NT2/D1 (cell line): ENCODE results near the gene ELAVL2.
A peak's percentile ranks its signal among the peaks of the same experiment; 100 is the strongest.

Experiments used
- DNase-seq: peaks from one replicate; pipeline ENCODE4 v3.0.0-alpha.2; 2011; ENCODE audit warnings: low read depth, low spot score
- H3K27me3 ChIP-seq: 2 replicates; pipeline ENCODE4 v1.6.0; 2011; ENCODE audit warnings: mild to moderate bottlenecking; ENCODE audit not compliant: insufficient read length, insufficient read depth
- H3K36me3 ChIP-seq: 2 replicates; pipeline ENCODE4 v1.6.1; 2011; ENCODE audit warnings: mild to moderate bottlenecking, low read length, mixed read lengths; ENCODE audit not compliant: insufficient read depth, insufficient read length
- H3K4me1 ChIP-seq: 2 replicates; pipeline ENCODE4 v1.5.1; 2011; ENCODE audit not compliant: insufficient read depth, insufficient read length
- H3K4me3 ChIP-seq: 2 replicates; pipeline ENCODE4 v1.5.1; 2011; ENCODE audit warnings: low read depth; ENCODE audit not compliant: insufficient read length
- H3K9ac ChIP-seq: 2 replicates; pipeline ENCODE4 v1.6.0; 2011; ENCODE audit warnings: low read depth; ENCODE audit not compliant: insufficient read length
- H3K9me3 ChIP-seq: 2 replicates; pipeline ENCODE4 v1.5.1; 2011; ENCODE audit warnings: mild to moderate bottlenecking, low read length; ENCODE audit not compliant: insufficient read depth
- SUZ12 ChIP-seq: IDR thresholded peaks from 2 replicates; pipeline ENCODE4 v1.6.1; 2011; ENCODE audit not compliant: insufficient read length, insufficient read depth; ENCODE audit errors: extremely low read depth
- YY1 ChIP-seq: IDR thresholded peaks from 2 replicates; pipeline ENCODE4 v1.6.1; 2011; ENCODE audit not compliant: insufficient read length, insufficient read depth
- ZNF274 ChIP-seq: IDR thresholded peaks from 2 replicates; pipeline ENCODE4 v1.6.1; 2011; ENCODE audit warnings: mild to moderate bottlenecking, low read depth, low read length

The ELAVL2 gene

DNA sequence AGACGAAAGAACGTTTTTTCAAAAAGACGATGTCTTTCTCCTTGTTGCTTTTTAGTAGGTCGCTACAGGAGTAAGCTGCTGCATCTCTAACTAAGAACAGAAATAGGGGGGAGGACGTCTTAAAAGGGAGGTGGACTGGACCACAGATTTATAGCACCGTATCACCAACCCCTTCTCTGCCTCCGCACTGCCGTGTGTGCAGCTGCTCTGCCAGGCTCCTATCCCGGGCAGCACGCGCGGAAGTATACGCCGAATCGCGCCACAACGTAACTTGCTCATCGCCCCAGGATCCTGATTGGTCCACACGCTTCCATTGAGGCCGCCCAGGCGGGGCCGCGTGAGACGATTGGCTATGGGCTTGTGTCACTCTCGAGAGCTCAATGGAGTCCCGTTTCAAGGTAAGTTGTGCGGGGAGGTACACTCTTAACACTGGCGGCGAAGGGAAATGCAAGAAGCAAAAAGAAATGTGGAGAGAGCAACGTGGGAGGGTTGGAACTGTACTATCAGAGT lies at the start of gene ELAVL2:
Gene ELAVL2 (minus strand): TSS at position 121 of the 510 bp plus-strand sequence. CDS start 64,006 bp downstream, outside the sequence.
- Histone ChIP-seq H3K4me3 (peak within 1 kb of the TSS; percentile 45), H3K9me3 (no peaks in the 10 kb centered on the region), H3K27me3 (peaks cover 96% of the 10 kb centered on the region), H3K9ac (no peak within 1 kb of the TSS), H3K36me3 (no peaks in the 10 kb centered on the region), H3K4me1 (peaks cover 7% of the 10 kb centered on the region)
- DNase-seq, result peak; percentile 98
- no peak for TF ChIP-seq SUZ12
- peak; percentile 18 for TF ChIP-seq YY1

DNA sequence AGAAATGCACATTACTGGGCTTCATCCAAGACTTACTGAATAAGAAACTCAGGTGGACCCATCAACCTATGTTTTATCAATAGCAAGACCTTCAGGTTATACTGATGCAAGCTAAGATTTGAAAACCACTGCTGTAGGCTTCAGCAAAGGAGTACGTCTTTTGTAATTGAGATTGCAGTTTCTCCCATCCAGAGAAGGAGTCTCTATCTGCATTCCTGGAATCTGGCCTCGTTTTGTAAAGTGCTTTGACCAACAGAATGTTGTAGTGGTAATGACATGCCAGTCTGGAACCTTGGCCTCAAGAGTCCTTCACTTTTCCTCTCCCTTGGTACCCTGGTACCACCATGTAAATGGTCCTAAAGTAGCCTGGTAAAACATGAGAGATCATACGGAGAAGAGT lies 32.2 kb upstream of the ELAVL2 start:
- Histone ChIP-seq H3K27me3 (no peaks in the 10 kb centered on the region), H3K4me3 (no peak overlapping the region), H3K4me1 (no peaks in the 10 kb centered on the region), H3K9ac (no peak overlapping the region), H3K36me3 (no peaks in the 10 kb centered on the region), H3K9me3 (no peaks in the 10 kb centered on the region)
- no peak for DNase-seq
- TF ChIP-seq SUZ12 (no peak), YY1 (no peak), ZNF274 (no peak)

DNA sequence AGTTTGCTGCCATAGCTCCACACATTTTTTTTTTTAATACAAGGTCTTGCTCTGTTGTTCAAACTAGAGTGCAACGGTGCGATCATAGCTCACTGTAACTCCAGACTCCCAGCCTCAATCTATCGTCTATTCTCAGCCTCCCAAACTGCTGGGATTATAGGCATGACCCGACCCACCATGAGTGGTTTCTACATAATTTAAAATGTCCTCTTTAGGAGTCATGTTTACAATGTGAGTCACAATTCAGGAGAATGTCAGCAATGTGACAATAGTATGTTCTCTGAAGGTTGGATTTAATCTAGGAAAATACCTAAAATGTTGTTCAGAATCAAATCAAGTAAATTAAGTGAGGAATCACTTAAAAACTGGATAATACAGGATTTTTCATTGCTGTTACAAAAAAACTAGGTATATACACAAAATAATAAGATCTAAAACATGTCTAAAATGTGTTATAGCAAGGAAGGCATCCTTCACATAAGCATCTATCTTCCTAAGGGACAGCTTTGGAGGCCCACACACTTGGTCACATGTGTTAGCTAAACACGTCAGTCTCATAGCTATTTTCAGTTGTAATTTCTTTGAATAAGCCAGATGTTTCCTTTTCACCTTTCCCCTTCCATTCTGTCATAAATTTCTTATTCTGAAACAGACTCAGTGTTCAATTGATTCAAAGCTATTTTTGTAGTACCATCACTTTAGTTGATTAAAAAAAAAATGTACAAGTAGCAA lies 30.0 kb upstream of the ELAVL2 start:
- H3K4me3 ChIP-seq, result no peak overlapping the region
- H3K27me3 ChIP-seq, result peaks cover 16% of the 10 kb centered on the region
- no peaks in the 10 kb centered on the region for H3K9me3 ChIP-seq
- no peak for TF ChIP-seq SUZ12
- no peaks in the 10 kb centered on the region for H3K4me1 ChIP-seq
- DNase-seq, result no peak
- no peaks in the 10 kb centered on the region for H3K36me3 ChIP-seq
- no peak overlapping the region for H3K9ac ChIP-seq

DNA sequence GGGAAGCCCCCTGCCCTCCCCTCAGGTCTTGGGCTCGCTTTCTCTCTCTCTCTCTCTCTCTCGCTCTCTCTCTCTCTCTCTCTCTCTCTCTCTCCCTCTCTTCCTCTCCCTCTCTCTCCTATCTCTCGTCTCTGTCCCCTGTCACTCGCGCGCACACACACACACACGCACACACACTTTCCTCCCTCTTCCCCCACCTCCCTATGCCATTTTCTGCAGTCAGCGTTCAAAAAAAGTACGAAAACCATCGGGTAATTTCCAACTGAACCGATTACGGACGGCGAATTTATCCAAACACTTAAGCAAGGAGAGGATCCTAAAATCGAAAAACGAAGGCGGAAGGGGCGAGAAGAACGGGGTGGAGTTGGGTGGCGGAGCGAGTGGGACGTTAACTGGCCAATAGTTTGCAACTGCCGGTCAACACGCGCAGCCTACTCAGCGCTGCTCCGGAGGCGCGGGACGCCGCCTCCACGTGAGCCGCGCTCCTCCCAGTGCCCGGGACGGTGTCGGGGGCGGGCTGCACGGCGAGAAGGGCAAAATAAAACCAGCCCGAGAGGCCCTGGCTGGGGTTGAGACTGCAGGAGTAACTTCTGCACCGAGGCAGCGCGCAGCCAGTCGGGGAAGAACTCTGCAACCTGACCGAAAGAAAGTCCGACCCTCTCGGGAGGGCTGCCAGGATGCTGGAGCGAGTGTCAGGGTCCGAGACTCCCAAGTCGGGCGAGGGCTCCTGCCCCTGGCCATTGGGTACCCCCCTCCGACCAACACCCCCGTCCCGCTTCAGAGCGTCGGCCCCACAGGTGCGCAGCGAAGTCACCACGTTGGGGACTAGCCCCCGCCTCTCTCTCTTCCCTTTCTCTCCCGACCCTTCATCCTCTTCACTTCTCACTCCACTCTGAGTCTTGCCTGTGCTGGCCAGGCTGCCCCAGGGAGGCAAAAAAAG lies 24.9 kb upstream of the ELAVL2 start:
- H3K27me3 ChIP-seq, result peaks cover 30% of the 10 kb centered on the region
- H3K9ac ChIP-seq, result peak overlapping the region; percentile 88
- H3K36me3 ChIP-seq, result no peaks in the 10 kb centered on the region
- H3K4me1 ChIP-seq, result no peaks in the 10 kb centered on the region
- peak; percentile 55 for DNase-seq
- no peaks in the 10 kb centered on the region for H3K9me3 ChIP-seq
- no peak for TF ChIP-seq YY1
- TF ChIP-seq SUZ12, result no peak
- TF ChIP-seq ZNF274, result no peak
- peak overlapping the region; percentile 72 for H3K4me3 ChIP-seq

DNA sequence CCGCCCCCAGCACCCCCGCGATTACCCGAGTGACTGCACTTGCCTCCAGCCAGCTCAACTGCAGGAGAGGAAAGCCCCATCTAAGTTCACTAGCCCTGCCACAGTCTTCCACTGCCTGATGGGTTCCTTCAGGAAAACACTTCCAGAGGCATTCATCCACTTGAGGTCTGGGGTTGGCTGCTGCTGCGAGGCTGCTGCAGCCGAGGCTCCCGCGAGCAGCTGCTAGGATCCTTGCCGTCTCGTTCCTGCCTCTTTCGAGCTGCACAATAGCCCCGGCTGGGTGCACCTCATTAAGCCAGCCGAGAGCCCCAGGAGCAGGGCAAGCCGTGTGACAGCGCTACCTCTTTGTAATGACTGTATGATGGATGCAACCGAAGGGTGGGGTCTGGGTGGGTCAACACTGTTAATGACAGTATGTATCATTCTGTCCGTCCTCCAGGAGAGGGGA lies 24.2 kb upstream of the ELAVL2 start:
- no peaks in the 10 kb centered on the region for H3K36me3 ChIP-seq
- no peaks in the 10 kb centered on the region for H3K9me3 ChIP-seq
- TF ChIP-seq YY1, result no peak
- TF ChIP-seq SUZ12, result peak; percentile 60
- H3K4me3 ChIP-seq, result peak overlapping the region; percentile 72
- no peak for DNase-seq
- peak overlapping the region; percentile 88 for H3K9ac ChIP-seq
- no peaks in the 10 kb centered on the region for H3K4me1 ChIP-seq
- peaks cover 30% of the 10 kb centered on the region for H3K27me3 ChIP-seq

DNA sequence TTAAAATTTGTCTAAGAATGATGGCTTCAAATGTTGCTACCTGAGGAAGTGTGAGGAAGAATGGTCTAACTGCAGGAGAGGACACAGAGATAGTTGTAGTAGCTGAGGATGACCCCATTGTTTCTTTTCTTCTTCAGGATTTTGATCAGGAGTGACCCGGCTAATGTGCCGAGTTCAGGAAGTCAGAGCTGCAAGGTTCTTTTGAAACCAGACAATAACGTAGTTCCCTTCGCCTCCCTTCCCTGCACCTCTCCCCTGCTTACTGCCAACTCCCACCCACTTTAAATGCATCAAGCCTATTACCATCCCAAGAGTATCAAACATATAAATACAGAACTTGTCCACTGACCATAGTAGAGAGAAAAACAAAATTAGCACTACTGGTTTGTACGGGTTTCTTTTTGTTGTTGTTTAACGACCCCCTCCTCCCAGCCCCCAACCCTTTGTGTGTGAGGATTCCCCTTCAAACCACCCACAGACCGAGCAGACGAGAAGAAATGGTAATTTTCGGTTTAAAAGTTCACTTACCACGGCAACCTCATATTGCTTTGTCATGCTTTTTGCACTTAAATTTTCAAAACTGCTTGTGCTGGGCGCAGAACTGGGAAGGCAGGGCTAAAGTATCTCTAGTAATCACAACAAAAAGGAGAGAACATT lies 23.5 kb upstream of the ELAVL2 start:
- peak overlapping the region; percentile 88 for H3K9ac ChIP-seq
- no peak for TF ChIP-seq ZNF274
- no peak for TF ChIP-seq YY1
- TF ChIP-seq SUZ12, result no peak

More for the DNA sequence above, 23.5 kb upstream of the ELAVL2 start:
- Histone ChIP-seq H3K9me3 (no peaks in the 10 kb centered on the region), H3K36me3 (no peaks in the 10 kb centered on the region), H3K4me1 (no peaks in the 10 kb centered on the region), H3K27me3 (peaks cover 30% of the 10 kb centered on the region), H3K4me3 (peak overlapping the region; percentile 72)
- DNase-seq, result no peak
